GM12872 (cell line): ENCODE results near the gene HPS5.

Experiments
- CTCF ChIP-seq: IDR thresholded peaks from 3 replicates; pipeline ENCODE4 v1.5.1; 2011; ENCODE audit warnings: low read depth, mild to moderate bottlenecking, low read length, moderate library complexity; ENCODE audit not compliant: insufficient read depth

Gene HPS5

GRCh38 chr11:18364495-18365073 lies 42.6 kb upstream of the HPS5 start:
- TF ChIP-seq CTCF: no peak

- TF ChIP-seq CTCF: no peak
Observed at GRCh38 chr11:18361154-18361553, 39.2 kb upstream of the HPS5 start.

- TF ChIP-seq CTCF: no peak
Observed at GRCh38 chr11:18358646-18359045, 36.7 kb upstream of the HPS5 start.

GRCh38 chr11:18352581-18352980 lies 30.6 kb upstream of the HPS5 start:
- no peak for TF ChIP-seq CTCF

GRCh38 chr11:18347471-18348125 lies 25.7 kb upstream of the HPS5 start:
- no peak for TF ChIP-seq CTCF

- no peak for TF ChIP-seq CTCF
Observed at GRCh38 chr11:18332891-18333290, 11.0 kb upstream of the HPS5 start.

- TF ChIP-seq CTCF: no peak
Observed at GRCh38 chr11:18332302-18332701, 10.4 kb upstream of the HPS5 start.
